Keratinocyte (primary cell): Measurements from ENCODE around the gene SENP7. TPM values are rescaled to one million over a fixed set of nuclear protein-coding genes. Genes with fewer than 3 reads are reported as not detected.

Experiments used
- DNase-seq: peaks from one replicate; pipeline ENCODE4 v3.0.0-alpha.2; 2011; ENCODE audit warnings: low read depth, missing footprints, low spot score
- FAIRE-seq: peaks from 2 replicates; lab custom pipeline; 2011; peaks lifted over from hg19 to GRCh38; lab: Jason Lieb, UNC
- H2AFZ ChIP-seq: 2 replicates; pipeline ENCODE4 v1.6.0; 2012; ENCODE audit warnings: low read length, control low read depth, inconsistent platforms; ENCODE audit not compliant: control insufficient read depth
- H3K27ac ChIP-seq: 2 replicates; pipeline ENCODE4 v1.5.1; 2011; ENCODE audit warnings: low read length; ENCODE audit not compliant: control insufficient read depth, insufficient read depth
- H3K27me3 ChIP-seq: 3 replicates; pipeline ENCODE4 v1.6.0; 2011; ENCODE audit warnings: low read length; ENCODE audit not compliant: control insufficient read depth, insufficient read depth; ENCODE audit errors: extremely low read depth
- H3K36me3 ChIP-seq, 2 experiments: 2 replicates in 1 of 2; 3 replicates in 1 of 2; pipeline ENCODE4 v1.5.1; 2011; ENCODE audit warnings: low read length in 2 of 2, mild to moderate bottlenecking in 1 of 2; ENCODE audit not compliant: control insufficient read depth in 2 of 2, insufficient read depth in 2 of 2; ENCODE audit errors: extremely low read depth in 1 of 2
- H3K4me1 ChIP-seq: 3 replicates; pipeline ENCODE4 v1.5.1; 2011; ENCODE audit warnings: low read length; ENCODE audit not compliant: control insufficient read depth, insufficient read depth; ENCODE audit errors: extremely low read depth
- H3K4me2 ChIP-seq: 3 replicates; pipeline ENCODE4 v1.6.0; 2011; ENCODE audit warnings: low read depth, low read length; ENCODE audit not compliant: control insufficient read depth, insufficient read depth; ENCODE audit errors: extremely low read depth
- H3K4me3 ChIP-seq, 3 experiments: fragments of 200-600 bp in 1 of 3; sonication (generic) in 1 of 3; 2 replicates in 2 of 3; 3 replicates in 1 of 3; pipeline ENCODE4 v1.5.1; 2011 to 2016; ENCODE audit warnings: low read length in 3 of 3, mild to moderate bottlenecking in 3 of 3, control low read depth in 2 of 3, inconsistent platforms in 1 of 3, low read depth in 1 of 3, mixed read lengths in 1 of 3, mixed run types in 1 of 3, moderate library complexity in 1 of 3; ENCODE audit not compliant: control insufficient read depth in 2 of 3, insufficient read depth in 2 of 3; ENCODE audit errors: extremely low read depth in 1 of 3
- H3K79me2 ChIP-seq: 2 replicates; pipeline ENCODE4 v1.6.0; 2012; ENCODE audit warnings: low read length; ENCODE audit not compliant: control insufficient read depth, insufficient read depth
- H3K9ac ChIP-seq: 3 replicates; pipeline ENCODE4 v1.6.0; 2011; ENCODE audit warnings: low read length; ENCODE audit not compliant: control insufficient read depth, insufficient read depth; ENCODE audit errors: extremely low read depth
- H3K9me1 ChIP-seq: 3 replicates; pipeline ENCODE4 v1.6.0; 2011; ENCODE audit warnings: low read length; ENCODE audit not compliant: control insufficient read depth, insufficient read depth; ENCODE audit errors: extremely low read depth
- H3K9me3 ChIP-seq: 2 replicates; pipeline ENCODE4 v1.5.1; 2012; ENCODE audit warnings: low read depth, low read length; ENCODE audit not compliant: control insufficient read depth
- H4K20me1 ChIP-seq: 3 replicates; pipeline ENCODE4 v1.6.0; 2011; ENCODE audit warnings: low read length; ENCODE audit not compliant: control insufficient read depth, insufficient read depth; ENCODE audit errors: extremely low read depth
- EZH2 ChIP-seq: IDR thresholded peaks from one replicate; pipeline ENCODE4 v1.6.1; 2012; ENCODE audit warnings: inconsistent platforms, mild to moderate bottlenecking, low read length, moderate library complexity
- dilution Hi-C: fragments of 300-500 bp; cut with MboI; formaldehyde crosslinking; loops from one replicate; pipeline ENCODE4 v1.7.0; 2020; ENCODE audit warnings: low sequenced_read_pairs; ENCODE audit not compliant: extremely low pct_ligation_motif_present
- polyA plus RNA-seq, 5 experiments: library from polyadenylated mRNA; depleted of rRNA in 3 of 5; stranded (reverse) in 3 of 5; stranded (forward) in 1 of 5; unstranded in 1 of 5; fragments of >200 nt; gene quantifications; 1 replicate in 1 of 5; 2 replicates in 3 of 5; 3 replicates in 1 of 5; pipeline versions ENCODE4 v1.2.1 to v1.2.3, GENCODE V29; 2011 to 2012; ENCODE audit warnings: missing spikeins in 2 of 5, low read depth in 1 of 5, low replicate concordance in 1 of 5
- TF ChIP-seq, protein P1 (sequence below), 3 experiments: IDR thresholded peaks in 1 of 3; conservative IDR thresholded peaks in 1 of 3; optimal IDR thresholded peaks in 1 of 3; 2 replicates in 2 of 3; 3 replicates in 1 of 3; pipeline versions ENCODE3 to v1.5.1; 2011; ENCODE audit warnings: low read length in 3 of 3, mild to moderate bottlenecking in 3 of 3, moderate library complexity in 2 of 3, control low read depth in 1 of 3, inconsistent platforms in 1 of 3; ENCODE audit not compliant: insufficient read depth in 2 of 3; ENCODE audit errors: extremely low read depth in 1 of 3

SENP7 gene
- polyA plus RNA-seq, 1 donor (not counting 4 experiments of a cell fraction or from before 2014, with no cell fraction given): 7.4 TPM

DNA sequence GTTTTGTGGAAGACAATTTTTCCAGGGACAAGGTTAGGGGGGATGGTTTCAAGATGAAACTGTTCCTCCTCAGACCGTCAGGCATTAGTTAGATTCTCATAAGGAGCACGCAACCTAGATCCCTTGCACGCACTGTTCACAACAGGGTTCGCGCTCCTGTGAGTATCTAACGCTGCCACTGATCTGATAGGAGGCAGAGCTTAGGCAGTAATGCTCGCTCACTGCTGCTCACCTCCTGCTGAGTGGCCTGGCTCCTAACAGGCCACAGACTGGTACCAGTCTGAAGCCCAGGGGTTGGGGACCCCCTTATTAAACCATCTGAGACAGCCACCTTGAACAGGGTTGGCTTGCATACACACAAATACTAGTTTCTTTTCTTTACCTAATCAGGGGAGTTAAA, 179.1 kb downstream of the SENP7 start:
- FAIRE-seq (no peak), DNase-seq (no peak)
- dilution Hi-C loops: no loop called here
- Histone ChIP-seq H3K9me3 (no peaks in the 10 kb centered on the region), H3K36me3 (no peaks in the 10 kb centered on the region), H3K27ac (no peak overlapping the region), H3K4me2 (no peak overlapping the region), H2AFZ (no peak overlapping the region), H3K4me3 (no peak overlapping the region), H3K4me1 (no peaks in the 10 kb centered on the region), H3K9me1 (no peaks in the 10 kb centered on the region), H4K20me1 (no peaks in the 10 kb centered on the region), H3K79me2 (no peaks in the 10 kb centered on the region), H3K27me3 (no peaks in the 10 kb centered on the region), H3K9ac (no peak overlapping the region)
- TF ChIP-seq EZH2: no peak
- TF ChIP-seq, protein P1, sequence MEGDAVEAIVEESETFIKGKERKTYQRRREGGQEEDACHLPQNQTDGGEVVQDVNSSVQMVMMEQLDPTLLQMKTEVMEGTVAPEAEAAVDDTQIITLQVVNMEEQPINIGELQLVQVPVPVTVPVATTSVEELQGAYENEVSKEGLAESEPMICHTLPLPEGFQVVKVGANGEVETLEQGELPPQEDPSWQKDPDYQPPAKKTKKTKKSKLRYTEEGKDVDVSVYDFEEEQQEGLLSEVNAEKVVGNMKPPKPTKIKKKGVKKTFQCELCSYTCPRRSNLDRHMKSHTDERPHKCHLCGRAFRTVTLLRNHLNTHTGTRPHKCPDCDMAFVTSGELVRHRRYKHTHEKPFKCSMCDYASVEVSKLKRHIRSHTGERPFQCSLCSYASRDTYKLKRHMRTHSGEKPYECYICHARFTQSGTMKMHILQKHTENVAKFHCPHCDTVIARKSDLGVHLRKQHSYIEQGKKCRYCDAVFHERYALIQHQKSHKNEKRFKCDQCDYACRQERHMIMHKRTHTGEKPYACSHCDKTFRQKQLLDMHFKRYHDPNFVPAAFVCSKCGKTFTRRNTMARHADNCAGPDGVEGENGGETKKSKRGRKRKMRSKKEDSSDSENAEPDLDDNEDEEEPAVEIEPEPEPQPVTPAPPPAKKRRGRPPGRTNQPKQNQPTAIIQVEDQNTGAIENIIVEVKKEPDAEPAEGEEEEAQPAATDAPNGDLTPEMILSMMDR (optimal IDR thresholded peaks at IDR 0.05 in 1 of 3, IDR thresholded peaks at IDR 0.05 in 1 of 3, conservative IDR thresholded peaks at IDR 0.05 in 1 of 3; ENCODE audit: extremely low read depth in 1 of 3, insufficient read depth in 2 of 3, low read length in 3 of 3): no peak

DNA sequence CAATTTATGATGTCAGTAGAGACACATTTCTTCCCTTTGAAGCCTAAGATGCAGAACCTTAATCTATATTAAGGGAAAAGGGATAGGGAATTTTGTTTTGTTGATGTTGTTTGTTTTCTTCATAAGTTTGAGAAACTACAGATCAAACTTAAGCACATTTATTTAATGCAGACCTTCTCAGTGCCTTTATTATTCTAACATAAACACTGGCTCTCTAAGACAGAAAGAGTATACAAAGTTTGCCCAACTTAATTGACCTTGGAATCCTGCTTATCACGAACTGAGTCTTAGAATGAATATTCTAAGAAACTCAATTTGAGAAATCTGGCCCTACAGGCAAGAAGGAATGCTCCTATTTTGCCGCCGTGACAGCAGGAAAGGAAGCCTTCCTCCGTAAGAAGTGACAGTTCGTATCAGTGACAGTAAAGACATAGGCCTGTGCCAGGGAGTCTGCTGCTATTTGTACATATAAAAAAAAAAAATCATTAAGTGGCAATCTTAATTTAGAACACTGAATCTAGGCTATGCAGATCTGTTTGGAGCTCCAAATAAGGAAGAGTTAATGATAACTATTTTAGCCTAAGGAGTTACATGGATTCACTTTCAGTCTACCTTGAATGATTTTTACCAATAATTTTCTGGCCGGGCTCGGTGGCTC, 183.9 kb downstream of the SENP7 start:
- H3K36me3 ChIP-seq: no peaks in the 10 kb centered on the region
- H3K9me3 ChIP-seq: no peaks in the 10 kb centered on the region
- DNase-seq (no peak), FAIRE-seq (no peak)
- H3K4me3 ChIP-seq: no peak overlapping the region
- no peaks in the 10 kb centered on the region for H3K4me1 ChIP-seq
- TF ChIP-seq, protein P1 (optimal IDR thresholded peaks at IDR 0.05 in 1 of 3, IDR thresholded peaks at IDR 0.05 in 1 of 3, conservative IDR thresholded peaks at IDR 0.05 in 1 of 3; ENCODE audit: extremely low read depth in 1 of 3, insufficient read depth in 2 of 3, low read length in 3 of 3): no peak
- TF ChIP-seq EZH2: no peak
- no peaks in the 10 kb centered on the region for H3K79me2 ChIP-seq
- H3K27me3 ChIP-seq: no peaks in the 10 kb centered on the region
- dilution Hi-C loops: no loop called here
- H3K4me2 ChIP-seq: no peak overlapping the region
- no peaks in the 10 kb centered on the region for H4K20me1 ChIP-seq
- no peaks in the 10 kb centered on the region for H3K9me1 ChIP-seq
- no peak overlapping the region for H3K9ac ChIP-seq
- H3K27ac ChIP-seq: no peak overlapping the region
- H2AFZ ChIP-seq: no peak overlapping the region
